ENCODE data around the gene MDFI. TPM values are rescaled to one million over a fixed set of nuclear protein-coding genes. Genes with fewer than 3 reads are reported as not detected.

Gene MDFI
- total RNA-seq, 1 experiment from 2014 or later: not detected

GRCh38 chr6:41693281-41694240 lies 55.3 kb downstream of the MDFI start:
- Histone ChIP-seq H3K27me3 (replicated peaks; ENCODE audit: control insufficient read depth, insufficient read depth, low read length) (no peaks in the 10 kb centered on the region), H3K36me3 (ENCODE audit: control insufficient read depth, insufficient read depth, low read length) (no peaks in the 10 kb centered on the region), H3K4me1 (peaks cover 21% of the 10 kb centered on the region), H3K9me3 (no peaks in the 10 kb centered on the region), H3K4me3 (ENCODE audit: low read depth, low read length) (no peak overlapping the region)
- Mint-ChIP-seq H3K9me3 (ENCODE audit: unreplicated experiment) (no peaks in the 10 kb centered on the region), H3K4me1 (ENCODE audit: low read depth, unreplicated experiment) (peaks cover 15% of the 10 kb centered on the region), H3K4me3 (ENCODE audit: unreplicated experiment) (no peak overlapping the region), H3K27me3 (ENCODE audit: insufficient read depth, unreplicated experiment) (no peaks in the 10 kb centered on the region), H3K27ac (ENCODE audit: unreplicated experiment) (no peak overlapping the region), H3K36me3 (ENCODE audit: insufficient read depth, unreplicated experiment) (no peaks in the 10 kb centered on the region)
- DNase-seq: no peak
- TF ChIP-seq CTCF (IDR thresholded peaks at IDR 0.05; ENCODE audit: insufficient read depth in 1 of 2, low read depth in 1 of 2, low read length in 1 of 2, severe bottlenecking in 1 of 2, unreplicated experiment in 1 of 2): no peak
- no TSS peak for BruUV-seq (replicated peaks)
- CTCF ChIA-PET: interaction anchor here (0.6 to 1.2 kb wide), 3 partner anchors 13 to 326 kb away, joined by 3 to 4 read pairs (median 3); no protein-coding TSS in a partner anchor
- intact Hi-C loops (cut with micrococcal nuclease; ENCODE audit: unreplicated experiment): no loop called here
- POLR2A ChIA-PET: no interaction called here

- CTCF ChIA-PET: interaction anchor here (1.2 kb wide), 1 partner anchor 328 kb away, joined by 3 read pairs; no protein-coding TSS in a partner anchor
Observed at GRCh38 chr6:41694815-41695526, 56.7 kb downstream of the MDFI start.

More at GRCh38 chr6:41694815-41695526, 56.7 kb downstream of the MDFI start:
- no peaks in the 10 kb centered on the region for H3K9me3 ChIP-seq
- Mint-ChIP-seq H3K4me3 (ENCODE audit: unreplicated experiment) (no peak overlapping the region), H3K9me3 (ENCODE audit: unreplicated experiment) (no peaks in the 10 kb centered on the region), H3K4me1 (ENCODE audit: low read depth, unreplicated experiment) (peaks cover 15% of the 10 kb centered on the region), H3K27ac (ENCODE audit: unreplicated experiment) (no peak overlapping the region), H3K36me3 (ENCODE audit: insufficient read depth, unreplicated experiment) (no peaks in the 10 kb centered on the region), H3K27me3 (ENCODE audit: insufficient read depth, unreplicated experiment) (no peaks in the 10 kb centered on the region)
- no peaks in the 10 kb centered on the region for H3K27me3 ChIP-seq (replicated peaks; ENCODE audit: control insufficient read depth, insufficient read depth, low read length)
- intact Hi-C loops (cut with micrococcal nuclease; ENCODE audit: unreplicated experiment): no loop called here
- no peak for DNase-seq
- POLR2A ChIA-PET: no interaction called here
- no peak overlapping the region for H3K4me3 ChIP-seq (ENCODE audit: low read depth, low read length)
- TF ChIP-seq CTCF (IDR thresholded peaks at IDR 0.05; ENCODE audit: insufficient read depth in 1 of 2, low read depth in 1 of 2, low read length in 1 of 2, severe bottlenecking in 1 of 2, unreplicated experiment in 1 of 2): no peak
- H3K4me1 ChIP-seq: peaks cover 21% of the 10 kb centered on the region
- BruUV-seq (replicated peaks): no TSS peak
- no peaks in the 10 kb centered on the region for H3K36me3 ChIP-seq (ENCODE audit: control insufficient read depth, insufficient read depth, low read length)
